Sigmoid colon (tissue), 4 donors: ENCODE results near the gene HDAC9.

Source experiments
- EP300 ChIP-seq, 4 donors: sonication (generic); formaldehyde crosslinking; IDR thresholded peaks; one replicate each; pipeline ENCODE4 v1.6.1; 2017; ENCODE audit warnings: antibody characterized with exemption in 4 of 4
- POLR2A ChIP-seq, 2 donors: fragments of 450-650 bp; IDR thresholded peaks; one replicate each; pipeline ENCODE4 v1.6.1; 2016; ENCODE audit warnings: antibody characterized with exemption in 2 of 2, mild to moderate bottlenecking in 2 of 2, moderate library complexity in 2 of 2
- POLR2AphosphoS5 ChIP-seq, 4 donors: sonication (generic); formaldehyde crosslinking; IDR thresholded peaks; one replicate each; pipeline ENCODE4 v1.6.1; 2017; ENCODE audit warnings: antibody characterized with exemption in 4 of 4
- TF ChIP-seq, protein P1 (sequence below), 4 experiments: fragments of 450-650 bp in 3 of 4; fragments of 200-600 bp in 1 of 4; IDR thresholded peaks; one replicate each; pipeline ENCODE4 v1.5.1; 2016 to 2019; ENCODE audit warnings: antibody characterized with exemption in 4 of 4, mild to moderate bottlenecking in 3 of 4, moderate library complexity in 2 of 4

DNA sequence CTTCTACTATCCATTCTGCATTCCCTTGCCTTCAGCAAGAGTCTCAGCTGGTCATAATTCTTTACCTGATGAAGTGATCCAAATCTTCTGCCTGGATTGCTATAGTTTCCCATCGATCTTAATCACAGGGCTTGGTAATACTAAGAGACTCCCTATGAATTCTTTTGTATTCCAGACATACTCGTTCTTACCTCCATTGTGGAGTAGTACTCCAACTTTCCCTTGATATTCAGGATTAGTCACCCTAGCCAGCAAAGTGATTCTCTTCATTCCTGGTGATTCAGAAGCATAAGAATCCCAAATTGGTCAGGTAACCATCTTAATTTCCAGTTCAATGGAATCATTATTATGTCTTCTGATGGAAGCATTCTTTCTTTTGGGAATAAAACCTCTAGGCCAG is 525.2 kb downstream of the HDAC9 start:
- TF ChIP-seq POLR2A (IDR thresholded peaks at IDR 0.05) (no peak), EP300 (IDR thresholded peaks at IDR 0.05) (no peak), POLR2AphosphoS5 (IDR thresholded peaks at IDR 0.05) (no peak)
- TF ChIP-seq, protein P1, sequence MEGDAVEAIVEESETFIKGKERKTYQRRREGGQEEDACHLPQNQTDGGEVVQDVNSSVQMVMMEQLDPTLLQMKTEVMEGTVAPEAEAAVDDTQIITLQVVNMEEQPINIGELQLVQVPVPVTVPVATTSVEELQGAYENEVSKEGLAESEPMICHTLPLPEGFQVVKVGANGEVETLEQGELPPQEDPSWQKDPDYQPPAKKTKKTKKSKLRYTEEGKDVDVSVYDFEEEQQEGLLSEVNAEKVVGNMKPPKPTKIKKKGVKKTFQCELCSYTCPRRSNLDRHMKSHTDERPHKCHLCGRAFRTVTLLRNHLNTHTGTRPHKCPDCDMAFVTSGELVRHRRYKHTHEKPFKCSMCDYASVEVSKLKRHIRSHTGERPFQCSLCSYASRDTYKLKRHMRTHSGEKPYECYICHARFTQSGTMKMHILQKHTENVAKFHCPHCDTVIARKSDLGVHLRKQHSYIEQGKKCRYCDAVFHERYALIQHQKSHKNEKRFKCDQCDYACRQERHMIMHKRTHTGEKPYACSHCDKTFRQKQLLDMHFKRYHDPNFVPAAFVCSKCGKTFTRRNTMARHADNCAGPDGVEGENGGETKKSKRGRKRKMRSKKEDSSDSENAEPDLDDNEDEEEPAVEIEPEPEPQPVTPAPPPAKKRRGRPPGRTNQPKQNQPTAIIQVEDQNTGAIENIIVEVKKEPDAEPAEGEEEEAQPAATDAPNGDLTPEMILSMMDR (IDR thresholded peaks at IDR 0.05), result no peak
